ENCODE results near the gene PSAP. TPM values are rescaled to one million over a fixed set of nuclear protein-coding genes. Genes with fewer than 3 reads are reported as not detected.

Gene PSAP
- polyA plus RNA-seq, 2 of the 4 experiments (the other 2 are of a cell fraction): 690 to 1,519 TPM

DNA sequence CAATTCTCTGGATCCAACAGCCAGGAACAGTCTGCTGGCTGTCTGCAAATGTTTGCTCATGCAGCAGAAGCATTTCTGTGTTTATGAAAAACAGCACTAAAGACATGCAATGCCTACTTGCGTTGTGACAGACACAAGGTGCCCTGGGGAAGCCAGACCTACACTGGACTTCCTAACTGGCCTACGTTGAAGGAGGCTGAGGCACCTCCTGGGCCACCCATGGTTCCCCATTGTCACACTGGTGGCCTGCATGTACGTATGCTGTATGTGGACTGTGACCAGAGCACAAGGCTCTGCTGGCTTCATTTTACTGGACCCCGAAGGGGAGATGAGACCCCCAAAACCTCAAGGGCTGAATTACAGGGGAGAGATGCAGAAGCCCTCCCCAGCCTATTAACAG is 27.7 kb downstream of the PSAP start:
- POLR2A ChIA-PET: no interaction called here
- DNase-seq (ENCODE audit: low read depth in 1 of 2, low spot score in 1 of 2): no peak
- H3K9me3 ChIP-seq: no peaks in the 10 kb centered on the region
- FAIRE-seq: no peak
- H3K4me1 ChIP-seq: no peaks in the 10 kb centered on the region
- TF ChIP-seq ZNF302 (CRISPR knock-in tag; IDR thresholded peaks at IDR 0.05) (no peak), RFX5 (IDR thresholded peaks at IDR 0.05) (no peak), EP300 (IDR thresholded peaks at IDR 0.05) (no peak), EHF (CRISPR knock-in tag; IDR thresholded peaks at IDR 0.05) (no peak), JUNB (IDR thresholded peaks at IDR 0.05) (no peak), CBX8 (IDR thresholded peaks at IDR 0.05) (no peak), MAZ (IDR thresholded peaks at IDR 0.05; ENCODE audit: borderline replicate concordance, low read depth, low read length) (no peak), HDAC2 (IDR thresholded peaks at IDR 0.05) (no peak), CBX2 (IDR thresholded peaks at IDR 0.05; ENCODE audit: borderline replicate concordance, low read depth) (no peak), JUN (IDR thresholded peaks at IDR 0.05) (no peak), FOSL2 (IDR thresholded peaks at IDR 0.05) (no peak), FOSL2 (CRISPR knock-in tag; IDR thresholded peaks at IDR 0.05) (no peak), CHD4 (IDR thresholded peaks at IDR 0.05; ENCODE audit: borderline replicate concordance) (no peak), ZSCAN20 (CRISPR knock-in tag; IDR thresholded peaks at IDR 0.05) (no peak), FOSB (CRISPR knock-in tag; IDR thresholded peaks at IDR 0.05) (no peak)
- TF ChIP-seq, protein P1, sequence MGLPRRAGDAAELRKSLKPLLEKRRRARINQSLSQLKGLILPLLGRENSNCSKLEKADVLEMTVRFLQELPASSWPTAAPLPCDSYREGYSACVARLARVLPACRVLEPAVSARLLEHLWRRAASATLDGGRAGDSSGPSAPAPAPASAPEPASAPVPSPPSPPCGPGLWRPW (IDR thresholded peaks at IDR 0.05): no peak
- TF ChIP-seq, protein P2, sequence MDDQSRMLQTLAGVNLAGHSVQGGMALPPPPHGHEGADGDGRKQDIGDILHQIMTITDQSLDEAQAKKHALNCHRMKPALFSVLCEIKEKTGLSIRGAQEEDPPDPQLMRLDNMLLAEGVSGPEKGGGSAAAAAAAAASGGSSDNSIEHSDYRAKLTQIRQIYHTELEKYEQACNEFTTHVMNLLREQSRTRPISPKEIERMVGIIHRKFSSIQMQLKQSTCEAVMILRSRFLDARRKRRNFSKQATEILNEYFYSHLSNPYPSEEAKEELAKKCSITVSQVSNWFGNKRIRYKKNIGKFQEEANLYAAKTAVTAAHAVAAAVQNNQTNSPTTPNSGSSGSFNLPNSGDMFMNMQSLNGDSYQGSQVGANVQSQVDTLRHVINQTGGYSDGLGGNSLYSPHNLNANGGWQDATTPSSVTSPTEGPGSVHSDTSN (IDR thresholded peaks at IDR 0.05): no peak
- TF ChIP-seq, protein P3, sequence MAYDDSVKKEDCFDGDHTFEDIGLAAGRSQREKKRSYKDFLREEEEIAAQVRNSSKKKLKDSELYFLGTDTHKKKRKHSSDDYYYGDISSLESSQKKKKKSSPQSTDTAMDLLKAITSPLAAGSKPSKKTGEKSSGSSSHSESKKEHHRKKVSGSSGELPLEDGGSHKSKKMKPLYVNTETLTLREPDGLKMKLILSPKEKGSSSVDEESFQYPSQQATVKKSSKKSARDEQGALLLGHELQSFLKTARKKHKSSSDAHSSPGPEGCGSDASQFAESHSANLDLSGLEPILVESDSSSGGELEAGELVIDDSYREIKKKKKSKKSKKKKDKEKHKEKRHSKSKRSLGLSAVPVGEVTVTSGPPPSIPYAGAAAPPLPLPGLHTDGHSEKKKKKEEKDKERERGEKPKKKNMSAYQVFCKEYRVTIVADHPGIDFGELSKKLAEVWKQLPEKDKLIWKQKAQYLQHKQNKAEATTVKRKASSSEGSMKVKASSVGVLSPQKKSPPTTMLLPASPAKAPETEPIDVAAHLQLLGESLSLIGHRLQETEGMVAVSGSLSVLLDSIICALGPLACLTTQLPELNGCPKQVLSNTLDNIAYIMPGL (CRISPR knock-in tag; IDR thresholded peaks at IDR 0.05; ENCODE audit: borderline replicate concordance): no peak
- no peak for ATAC-seq
- WGBS (ENCODE audit: missing lambda C conversion rate): 94% methylated on average over 4 of the region's 4 CpGs
- CTCF ChIA-PET: interaction anchor here (1.1 to 8.5 kb wide), 6 partner anchors 8 to 115 kb away, joined by 4 to 71 read pairs (median 11); no protein-coding TSS in a partner anchor
- H3K4me3 ChIP-seq: no peak overlapping the region
- H3K27ac ChIP-seq: no peak overlapping the region
- no peak overlapping the region for H3K4me2 ChIP-seq

DNA sequence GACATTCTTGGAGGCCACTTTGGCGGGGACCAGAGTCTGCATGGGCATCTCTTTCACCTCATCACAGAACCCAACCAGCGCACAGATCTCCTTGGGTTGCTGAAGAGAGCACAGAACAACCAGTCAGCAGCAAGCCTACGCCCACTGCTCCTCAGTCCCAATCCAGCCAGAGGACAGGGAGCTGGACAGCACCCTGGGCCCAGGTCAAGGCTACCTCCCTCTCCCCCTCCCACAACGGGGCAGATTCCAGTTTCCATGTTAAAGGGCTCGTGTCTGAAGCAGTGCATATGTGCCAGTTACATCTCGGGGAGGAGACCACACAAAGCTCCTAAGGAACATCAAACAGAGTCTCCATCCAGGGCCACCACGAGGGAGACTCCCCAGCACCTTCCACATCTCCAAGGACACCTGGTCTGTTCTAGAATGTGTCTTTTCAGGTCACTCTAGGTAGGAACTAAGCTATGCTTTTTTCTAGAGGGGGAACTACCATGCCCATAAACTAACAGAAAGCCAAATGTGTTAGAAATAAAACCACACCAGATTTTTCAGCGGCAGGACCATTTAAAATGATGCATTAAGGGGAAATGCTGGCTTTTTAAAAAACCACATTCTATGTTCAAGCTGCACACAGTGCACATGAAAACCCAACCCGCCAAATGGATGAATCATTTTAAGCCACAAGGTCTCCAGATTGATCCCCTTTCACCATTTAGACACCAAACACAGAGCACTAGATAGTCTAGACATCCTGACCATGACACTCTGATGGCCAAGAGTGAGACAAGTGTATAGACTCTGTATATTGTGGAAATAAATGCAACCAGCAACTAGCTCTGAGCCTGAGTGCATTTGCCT is 28.9 kb downstream of the PSAP start:
- ChIA-PET POLR2A (interaction anchor here (1.3 kb wide), 1 partner anchor 29 kb away, joined by 4 read pairs; the partner anchor contains the start of gene PSAP), CTCF (interaction anchor here (0.8 to 2.8 kb wide), 5 partner anchors 9 to 76 kb away, joined by 3 to 21 read pairs (median 5); partner anchors contain the start of gene VSIR)
- no peak for DNase-seq (ENCODE audit: low read depth in 1 of 2, low spot score in 1 of 2)
- no peak for TF ChIP-seq ZNF302 (CRISPR knock-in tag; IDR thresholded peaks at IDR 0.05)
- TF ChIP-seq, protein P3 (CRISPR knock-in tag; IDR thresholded peaks at IDR 0.05; ENCODE audit: borderline replicate concordance): no peak
- TF ChIP-seq KDM1A (IDR thresholded peaks at IDR 0.05; ENCODE audit: low read depth): no peak
- TF ChIP-seq MAFK (IDR thresholded peaks at IDR 0.05; ENCODE audit: partially characterized antibody): no peak
- TF ChIP-seq RAD21 (conservative IDR thresholded peaks at IDR 0.05 in 1 of 2, IDR thresholded peaks at IDR 0.05 in 1 of 2): no peak
- no peak for TF ChIP-seq RFX5 (IDR thresholded peaks at IDR 0.05)
- TF ChIP-seq HDAC2 (IDR thresholded peaks at IDR 0.05): no peak
- no peak for TF ChIP-seq FOSB (CRISPR knock-in tag; IDR thresholded peaks at IDR 0.05)
- no peak for TF ChIP-seq CBX2 (IDR thresholded peaks at IDR 0.05; ENCODE audit: borderline replicate concordance, low read depth)
- no peak for TF ChIP-seq EHMT2 (IDR thresholded peaks at IDR 0.05; ENCODE audit: low read depth)
- TF ChIP-seq POLR2A (IDR thresholded peaks at IDR 0.05; ENCODE audit: low read length): no peak
- TF ChIP-seq CHD4 (IDR thresholded peaks at IDR 0.05; ENCODE audit: borderline replicate concordance): no peak
- no peak for TF ChIP-seq RCOR1 (IDR thresholded peaks at IDR 0.05; ENCODE audit: low read depth, low read length)
- no peak for TF ChIP-seq FOSL2 (IDR thresholded peaks at IDR 0.05)
- no peak for TF ChIP-seq FOSL2 (CRISPR knock-in tag; IDR thresholded peaks at IDR 0.05)
- TF ChIP-seq, protein P1 (IDR thresholded peaks at IDR 0.05): no peak
- TF ChIP-seq TP53 (CRISPR knock-in tag; IDR thresholded peaks at IDR 0.05): no peak
- no peak for TF ChIP-seq RNF2 (IDR thresholded peaks at IDR 0.05; ENCODE audit: borderline replicate concordance, low read depth)
- TF ChIP-seq JUNB (IDR thresholded peaks at IDR 0.05): no peak
- Histone ChIP-seq H3K27ac (no peak overlapping the region), H3K4me1 (no peaks in the 10 kb centered on the region), H3K4me2 (no peak overlapping the region), H3K9me3 (no peaks in the 10 kb centered on the region), H3K4me3 (no peak overlapping the region)
- FAIRE-seq: no peak
- no peak for ATAC-seq
- 78% methylated on average over 9 of the region's 9 CpGs for WGBS (ENCODE audit: missing lambda C conversion rate)
